Epithelial cell of proximal tubule (primary cell): ENCODE data around the gene TFAP2A. TPM values are rescaled to one million over a fixed set of nuclear protein-coding genes. Genes with fewer than 3 reads are reported as not detected.

Experiments used
- DNase-seq: peaks from one replicate; pipeline ENCODE4 v3.0.0-alpha.2; 2011; ENCODE audit warnings: low read depth
- H3K4me3 ChIP-seq: 2 replicates; pipeline ENCODE4 v1.5.1; 2011; ENCODE audit warnings: low read depth, mild to moderate bottlenecking, low read length
- CTCF ChIP-seq: conservative IDR thresholded peaks from 2 replicates; pipeline ENCODE4 v1.5.1; 2012; ENCODE audit warnings: low read depth, mild to moderate bottlenecking, low read length
- total RNA-seq: library from RNA; depleted of rRNA; stranded (reverse); fragments of >200 nt; gene quantifications from 2 replicates; pipeline ENCODE4 v1.2.3, GENCODE V29; 2015

TFAP2A gene
- total RNA-seq = 6.4 and 17.8 TPM in 2 replicates

- TF ChIP-seq CTCF = peak; percentile 48
- H3K4me3 ChIP-seq = peak within 1 kb of the TSS; percentile 56
- DNase-seq = no peak
Measured at GRCh38 chr6:10414756-10415616, at the start of gene TFAP2A. Gene TFAP2A (minus strand): TSS chr6:10415074. CDS start chr6:10414991, 83 bp downstream.

GRCh38 chr6:10463491-10464481 lies 48.9 kb upstream of the TFAP2A start:
- H3K4me3 ChIP-seq = no peak overlapping the region
- DNase-seq = no peak
- no peak for TF ChIP-seq CTCF

GRCh38 chr6:10463040-10463439 lies 48.2 kb upstream of the TFAP2A start:
- no peak overlapping the region for H3K4me3 ChIP-seq
- no peak for DNase-seq
- TF ChIP-seq CTCF = no peak

GRCh38 chr6:10461850-10462249 lies 47.0 kb upstream of the TFAP2A start:
- DNase-seq = no peak
- TF ChIP-seq CTCF = no peak
- no peak overlapping the region for H3K4me3 ChIP-seq

GRCh38 chr6:10460096-10460495 lies 45.2 kb upstream of the TFAP2A start:
- TF ChIP-seq CTCF = no peak

GRCh38 chr6:10458287-10458686 lies 43.4 kb upstream of the TFAP2A start:
- no peak for TF ChIP-seq CTCF

More at GRCh38 chr6:10460096-10460495, 45.2 kb upstream of the TFAP2A start:
- no peak for DNase-seq
- no peak overlapping the region for H3K4me3 ChIP-seq

More at GRCh38 chr6:10458287-10458686, 43.4 kb upstream of the TFAP2A start:
- H3K4me3 ChIP-seq = no peak overlapping the region
- no peak for DNase-seq
